ENCODE measurements around the gene TP53BP1.

The TP53BP1 gene

GRCh38 chr15:43526261-43526930, 33.4 kb upstream of the TP53BP1 start:
- Mint-ChIP-seq H3K4me3 (no peak overlapping the region), H3K27ac (no peak overlapping the region), H3K4me1 (ENCODE audit: low read depth) (no peaks in the 10 kb centered on the region), H3K9me3 (no peaks in the 10 kb centered on the region), H3K36me3 (ENCODE audit: low read depth) (no peaks in the 10 kb centered on the region), H3K27me3 (peaks cover 1% of the 10 kb centered on the region)
- intact Hi-C loops (cut with micrococcal nuclease), result no loop called here

- H3K27ac Mint-ChIP-seq, result no peak overlapping the region
- peaks cover 2% of the 10 kb centered on the region for H3K27me3 Mint-ChIP-seq
- intact Hi-C loops (cut with micrococcal nuclease), result no loop called here
- no peaks in the 10 kb centered on the region for H3K36me3 Mint-ChIP-seq (ENCODE audit: low read depth)
- H3K9me3 Mint-ChIP-seq, result no peaks in the 10 kb centered on the region
- peaks cover 5% of the 10 kb centered on the region for H3K4me1 Mint-ChIP-seq (ENCODE audit: low read depth)
- no peak overlapping the region for H3K4me3 Mint-ChIP-seq
Observed at GRCh38 chr15:43525131-43525530, 32.2 kb upstream of the TP53BP1 start.

GRCh38 chr15:43524254-43524845, 31.4 kb upstream of the TP53BP1 start:
- H3K27ac Mint-ChIP-seq, result no peak overlapping the region
- H3K36me3 Mint-ChIP-seq (ENCODE audit: low read depth), result no peaks in the 10 kb centered on the region
- no peak overlapping the region for H3K4me3 Mint-ChIP-seq
- no peaks in the 10 kb centered on the region for H3K9me3 Mint-ChIP-seq
- intact Hi-C loops (cut with micrococcal nuclease), result loop anchor here (5.0 kb wide), 1 partner anchor 37 kb away; no protein-coding TSS in a partner anchor
- H3K4me1 Mint-ChIP-seq (ENCODE audit: low read depth), result peaks cover 13% of the 10 kb centered on the region
- H3K27me3 Mint-ChIP-seq, result peaks cover 6% of the 10 kb centered on the region

GRCh38 chr15:43523646-43524045, 30.7 kb upstream of the TP53BP1 start:
- Mint-ChIP-seq H3K36me3 (ENCODE audit: low read depth) (no peaks in the 10 kb centered on the region), H3K27me3 (peaks cover 12% of the 10 kb centered on the region), H3K9me3 (no peaks in the 10 kb centered on the region), H3K4me3 (no peak overlapping the region), H3K4me1 (ENCODE audit: low read depth) (peaks cover 20% of the 10 kb centered on the region), H3K27ac (no peak overlapping the region)
- intact Hi-C loops (cut with micrococcal nuclease), result loop anchor here (5.0 kb wide), 1 partner anchor 36 kb away; no protein-coding TSS in a partner anchor

GRCh38 chr15:43522247-43522646, 29.3 kb upstream of the TP53BP1 start:
- intact Hi-C loops (cut with micrococcal nuclease), result loop anchor here (5.0 kb wide), 1 partner anchor 35 kb away; no protein-coding TSS in a partner anchor
- Mint-ChIP-seq H3K4me1 (ENCODE audit: low read depth) (peaks cover 34% of the 10 kb centered on the region), H3K36me3 (ENCODE audit: low read depth) (no peaks in the 10 kb centered on the region), H3K4me3 (no peak overlapping the region), H3K27ac (no peak overlapping the region), H3K27me3 (peaks cover 25% of the 10 kb centered on the region), H3K9me3 (no peaks in the 10 kb centered on the region)

- intact Hi-C loops (cut with micrococcal nuclease), result loop anchor here (5.0 kb wide), 1 partner anchor 34 kb away; no protein-coding TSS in a partner anchor
- Mint-ChIP-seq H3K9me3 (no peaks in the 10 kb centered on the region), H3K27me3 (peaks cover 32% of the 10 kb centered on the region), H3K27ac (no peak overlapping the region), H3K36me3 (ENCODE audit: low read depth) (no peaks in the 10 kb centered on the region), H3K4me3 (no peak overlapping the region), H3K4me1 (ENCODE audit: low read depth) (peaks cover 42% of the 10 kb centered on the region)
Observed at GRCh38 chr15:43521419-43521818, 28.5 kb upstream of the TP53BP1 start.

GRCh38 chr15:43520138-43520537, 27.2 kb upstream of the TP53BP1 start:
- no peaks in the 10 kb centered on the region for H3K36me3 Mint-ChIP-seq (ENCODE audit: low read depth)
- peaks cover 51% of the 10 kb centered on the region for H3K4me1 Mint-ChIP-seq (ENCODE audit: low read depth)
- peaks cover 35% of the 10 kb centered on the region for H3K27me3 Mint-ChIP-seq
- intact Hi-C loops (cut with micrococcal nuclease), result loop anchor here (5.0 kb wide), 1 partner anchor 33 kb away; no protein-coding TSS in a partner anchor
- no peak overlapping the region for H3K4me3 Mint-ChIP-seq
- H3K27ac Mint-ChIP-seq, result no peak overlapping the region
- H3K9me3 Mint-ChIP-seq, result no peaks in the 10 kb centered on the region

- intact Hi-C loops (cut with micrococcal nuclease), result no loop called here
- no peak overlapping the region for H3K27ac Mint-ChIP-seq
- no peaks in the 10 kb centered on the region for H3K9me3 Mint-ChIP-seq
- no peaks in the 10 kb centered on the region for H3K36me3 Mint-ChIP-seq (ENCODE audit: low read depth)
- no peak overlapping the region for H3K4me3 Mint-ChIP-seq
- H3K4me1 Mint-ChIP-seq (ENCODE audit: low read depth), result peaks cover 55% of the 10 kb centered on the region
- H3K27me3 Mint-ChIP-seq, result peaks cover 35% of the 10 kb centered on the region
Observed at GRCh38 chr15:43519196-43519595, 26.2 kb upstream of the TP53BP1 start.

GRCh38 chr15:43518197-43518761, 25.3 kb upstream of the TP53BP1 start:
- peaks cover 61% of the 10 kb centered on the region for H3K4me1 Mint-ChIP-seq (ENCODE audit: low read depth)
- no peaks in the 10 kb centered on the region for H3K36me3 Mint-ChIP-seq (ENCODE audit: low read depth)
- peaks cover 35% of the 10 kb centered on the region for H3K27me3 Mint-ChIP-seq
- H3K4me3 Mint-ChIP-seq, result peak overlapping the region; percentile 77
- intact Hi-C loops (cut with micrococcal nuclease), result no loop called here
- peak overlapping the region; percentile 61 for H3K27ac Mint-ChIP-seq
- H3K9me3 Mint-ChIP-seq, result no peaks in the 10 kb centered on the region

- Mint-ChIP-seq H3K4me1 (ENCODE audit: low read depth) (peaks cover 64% of the 10 kb centered on the region), H3K27ac (peak within 1 kb of the TSS; percentile 61), H3K36me3 (ENCODE audit: low read depth) (no peaks in the 10 kb centered on the region), H3K9me3 (no peaks in the 10 kb centered on the region), H3K27me3 (peaks cover 35% of the 10 kb centered on the region), H3K4me3 (peak within 1 kb of the TSS; percentile 77)
- intact Hi-C loops (cut with micrococcal nuclease), result no loop called here
Observed at GRCh38 chr15:43517354-43518196, 24.6 kb upstream of the TP53BP1 start, which contains the start of gene MAP1A. TSS of gene MAP1A (plus strand) at chr15:43517608. CDS start at chr15:43521474, 3,866 bp downstream.

- no peaks in the 10 kb centered on the region for H3K9me3 Mint-ChIP-seq
- intact Hi-C loops (cut with micrococcal nuclease), result no loop called here
- H3K4me1 Mint-ChIP-seq (ENCODE audit: low read depth), result peaks cover 64% of the 10 kb centered on the region
- H3K27ac Mint-ChIP-seq, result peak overlapping the region; percentile 61
- no peaks in the 10 kb centered on the region for H3K36me3 Mint-ChIP-seq (ENCODE audit: low read depth)
- peak overlapping the region; percentile 63 for H3K4me3 Mint-ChIP-seq
- H3K27me3 Mint-ChIP-seq, result peaks cover 42% of the 10 kb centered on the region
Observed at GRCh38 chr15:43516801-43517353, 23.9 kb upstream of the TP53BP1 start.

GRCh38 chr15:43516185-43516584, 23.2 kb upstream of the TP53BP1 start:
- H3K27ac Mint-ChIP-seq, result no peak overlapping the region
- no peaks in the 10 kb centered on the region for H3K36me3 Mint-ChIP-seq (ENCODE audit: low read depth)
- H3K4me3 Mint-ChIP-seq, result no peak overlapping the region
- H3K4me1 Mint-ChIP-seq (ENCODE audit: low read depth), result peaks cover 68% of the 10 kb centered on the region
- intact Hi-C loops (cut with micrococcal nuclease), result no loop called here
- peaks cover 49% of the 10 kb centered on the region for H3K27me3 Mint-ChIP-seq
- H3K9me3 Mint-ChIP-seq, result no peaks in the 10 kb centered on the region

- H3K27me3 Mint-ChIP-seq, result peaks cover 52% of the 10 kb centered on the region
- H3K4me3 Mint-ChIP-seq, result no peak overlapping the region
- H3K36me3 Mint-ChIP-seq (ENCODE audit: low read depth), result no peaks in the 10 kb centered on the region
- H3K4me1 Mint-ChIP-seq (ENCODE audit: low read depth), result peaks cover 72% of the 10 kb centered on the region
- H3K27ac Mint-ChIP-seq, result no peak overlapping the region
- intact Hi-C loops (cut with micrococcal nuclease), result no loop called here
- no peaks in the 10 kb centered on the region for H3K9me3 Mint-ChIP-seq
Observed at GRCh38 chr15:43515741-43516140, 22.8 kb upstream of the TP53BP1 start.

Data from dendritic cell treated with granulocyte-macrophage colony-stimulating factor and Interleukin-4, amounts not matched to agents 40 ng/mL and 50 ng/mL, for 4 days (primary cell).